Endothelial cell (in vitro differentiated cells): ENCODE data around the gene TSPAN2. TPM values are rescaled to one million over a fixed set of nuclear protein-coding genes. Genes with fewer than 3 reads are reported as not detected.

Source experiments
- DNase-seq: peaks from one replicate; pipeline ENCODE4 v3.0.0; 2021; ENCODE audit warnings: low spot score
- H3K27ac Mint-ChIP-seq: one replicate; pipeline ENCODE4 v1.8.0; 2021; ENCODE audit warnings: mixed read lengths, inconsistent platforms; ENCODE audit not compliant: unreplicated experiment
- H3K27me3 Mint-ChIP-seq: one replicate; pipeline ENCODE4 v1.8.0; 2021; ENCODE audit warnings: mild to moderate bottlenecking, moderate library complexity, mixed read lengths, inconsistent platforms; ENCODE audit not compliant: unreplicated experiment
- H3K36me3 Mint-ChIP-seq: one replicate; pipeline ENCODE4 v1.8.0; 2021; ENCODE audit warnings: mild to moderate bottlenecking, low read depth, mixed read lengths, inconsistent platforms; ENCODE audit not compliant: unreplicated experiment
- H3K4me1 Mint-ChIP-seq: one replicate; pipeline ENCODE4 v1.8.0; 2021; ENCODE audit warnings: mild to moderate bottlenecking, mixed read lengths, inconsistent platforms; ENCODE audit not compliant: unreplicated experiment
- H3K4me3 Mint-ChIP-seq: one replicate; pipeline ENCODE4 v1.8.0; 2021; ENCODE audit warnings: mild to moderate bottlenecking, mixed read lengths, inconsistent platforms; ENCODE audit not compliant: unreplicated experiment
- H3K9me3 Mint-ChIP-seq: one replicate; pipeline ENCODE4 v1.8.0; 2021; ENCODE audit warnings: mixed read lengths, inconsistent platforms; ENCODE audit not compliant: unreplicated experiment
- total RNA-seq: library from RNA; stranded (reverse); fragmentation: NEBNext Ultra II Directional; extraction: Animal tissue kit (Norgen Biotek cat#: 25700); gene quantifications from one replicate; pipeline ENCODE4 v1.2.1, GENCODE V29; 2021; ENCODE audit not compliant: unreplicated experiment
- TF ChIP-seq, protein P1 (sequence below): fragments of 200-600 bp; sonication (generic); IDR thresholded peaks from one replicate; pipeline ENCODE4 v1.5.0; 2021; ENCODE audit warnings: antibody characterized with exemption; ENCODE audit not compliant: unreplicated experiment

Gene TSPAN2
- total RNA-seq, 1 donor from 2014 or later = 57.9 TPM

DNA sequence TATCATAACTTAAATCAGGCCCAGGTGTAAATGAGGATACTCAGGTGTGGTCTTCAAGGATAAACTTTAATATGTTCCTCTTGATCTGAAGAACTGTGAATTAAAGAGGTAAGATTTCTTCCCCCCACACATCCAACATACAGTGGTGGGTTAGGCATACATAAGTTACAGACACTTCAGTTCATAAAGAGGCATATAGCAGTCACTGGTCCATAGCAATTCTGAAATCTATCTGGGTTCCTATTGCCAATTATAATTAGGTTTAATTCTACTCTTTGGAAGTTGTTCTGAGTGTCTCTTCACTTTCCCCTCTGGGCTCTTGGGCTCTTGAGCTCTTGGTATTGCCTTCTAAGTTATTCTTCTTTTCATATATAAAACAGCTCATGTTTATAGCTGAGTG, 32.5 kb upstream of the TSPAN2 start:
- H3K4me1 Mint-ChIP-seq = no peaks in the 10 kb centered on the region
- no peak overlapping the region for H3K27ac Mint-ChIP-seq
- H3K9me3 Mint-ChIP-seq = peaks cover 5% of the 10 kb centered on the region
- H3K27me3 Mint-ChIP-seq = no peaks in the 10 kb centered on the region
- no peak overlapping the region for H3K4me3 Mint-ChIP-seq
- no peak for DNase-seq
- TF ChIP-seq, protein P1, sequence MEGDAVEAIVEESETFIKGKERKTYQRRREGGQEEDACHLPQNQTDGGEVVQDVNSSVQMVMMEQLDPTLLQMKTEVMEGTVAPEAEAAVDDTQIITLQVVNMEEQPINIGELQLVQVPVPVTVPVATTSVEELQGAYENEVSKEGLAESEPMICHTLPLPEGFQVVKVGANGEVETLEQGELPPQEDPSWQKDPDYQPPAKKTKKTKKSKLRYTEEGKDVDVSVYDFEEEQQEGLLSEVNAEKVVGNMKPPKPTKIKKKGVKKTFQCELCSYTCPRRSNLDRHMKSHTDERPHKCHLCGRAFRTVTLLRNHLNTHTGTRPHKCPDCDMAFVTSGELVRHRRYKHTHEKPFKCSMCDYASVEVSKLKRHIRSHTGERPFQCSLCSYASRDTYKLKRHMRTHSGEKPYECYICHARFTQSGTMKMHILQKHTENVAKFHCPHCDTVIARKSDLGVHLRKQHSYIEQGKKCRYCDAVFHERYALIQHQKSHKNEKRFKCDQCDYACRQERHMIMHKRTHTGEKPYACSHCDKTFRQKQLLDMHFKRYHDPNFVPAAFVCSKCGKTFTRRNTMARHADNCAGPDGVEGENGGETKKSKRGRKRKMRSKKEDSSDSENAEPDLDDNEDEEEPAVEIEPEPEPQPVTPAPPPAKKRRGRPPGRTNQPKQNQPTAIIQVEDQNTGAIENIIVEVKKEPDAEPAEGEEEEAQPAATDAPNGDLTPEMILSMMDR = no peak
- peaks cover 2% of the 10 kb centered on the region for H3K36me3 Mint-ChIP-seq

DNA sequence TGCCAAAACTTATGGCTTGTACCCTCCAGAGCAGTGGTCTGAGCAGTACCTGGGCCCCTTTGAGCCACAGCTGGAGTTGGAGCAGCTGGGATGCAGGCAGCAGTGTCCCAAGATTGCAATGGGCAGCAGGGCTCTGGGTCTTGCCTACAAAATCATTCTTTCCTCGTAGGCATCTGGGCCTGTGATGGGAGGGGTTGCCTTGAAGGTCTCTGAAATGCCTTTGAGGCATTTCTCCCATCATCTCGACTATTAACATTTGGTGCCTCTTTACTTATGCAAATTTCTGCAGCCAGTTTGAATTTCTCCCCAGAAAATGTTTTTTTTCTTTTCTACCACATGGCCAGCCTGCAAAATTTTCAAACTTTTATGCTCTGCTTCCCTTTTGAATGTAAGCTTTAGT, 31.0 kb upstream of the TSPAN2 start:
- DNase-seq = no peak
- TF ChIP-seq, protein P1 = no peak
- H3K4me3 Mint-ChIP-seq = no peak overlapping the region
- no peak overlapping the region for H3K27ac Mint-ChIP-seq
- H3K36me3 Mint-ChIP-seq = peaks cover 2% of the 10 kb centered on the region
- no peaks in the 10 kb centered on the region for H3K4me1 Mint-ChIP-seq
- H3K9me3 Mint-ChIP-seq = peaks cover 5% of the 10 kb centered on the region
- no peaks in the 10 kb centered on the region for H3K27me3 Mint-ChIP-seq

DNA sequence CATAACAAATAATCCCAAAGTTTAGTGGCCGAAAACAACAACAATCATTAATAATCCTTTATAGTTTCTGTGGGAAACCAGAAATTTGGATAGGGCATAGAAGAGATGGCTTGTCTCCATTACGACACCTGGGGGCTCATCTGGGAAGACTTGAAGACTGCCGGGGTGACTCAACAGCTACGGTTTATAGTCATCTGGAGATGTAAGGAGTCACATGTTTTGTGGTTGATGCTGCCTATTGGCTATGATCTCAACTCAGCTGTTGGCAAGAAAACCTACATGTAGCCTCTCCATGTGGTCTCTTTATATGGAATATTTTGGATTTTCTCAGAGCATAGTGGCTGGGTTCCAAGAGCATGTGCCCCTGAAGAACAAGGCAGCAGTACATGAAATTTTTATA, 29.3 kb upstream of the TSPAN2 start:
- Mint-ChIP-seq H3K27ac (no peak overlapping the region), H3K9me3 (peaks cover 5% of the 10 kb centered on the region), H3K4me1 (no peaks in the 10 kb centered on the region), H3K4me3 (no peak overlapping the region), H3K36me3 (peaks cover 2% of the 10 kb centered on the region), H3K27me3 (no peaks in the 10 kb centered on the region)
- TF ChIP-seq, protein P1 = no peak
- DNase-seq = no peak

DNA sequence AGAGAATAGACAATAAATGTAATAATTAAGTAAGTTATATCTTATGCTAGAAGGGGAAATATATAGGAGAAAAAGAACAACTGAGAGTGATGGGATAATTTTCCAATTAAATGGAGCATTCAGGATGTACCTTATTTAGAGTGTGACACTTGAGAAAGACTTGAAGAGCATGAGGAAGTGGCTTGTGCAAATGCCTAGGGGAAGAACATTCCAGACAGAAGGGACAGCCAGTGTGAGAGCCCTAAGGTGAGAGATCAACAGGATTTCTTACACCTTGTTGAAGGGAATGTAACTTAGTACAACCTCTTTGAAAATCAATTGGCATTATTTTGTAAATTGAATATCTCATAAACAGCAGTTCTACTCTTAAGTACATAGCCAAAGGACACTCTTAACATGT, 28.8 kb upstream of the TSPAN2 start:
- H3K4me1 Mint-ChIP-seq = no peaks in the 10 kb centered on the region
- H3K27me3 Mint-ChIP-seq = no peaks in the 10 kb centered on the region
- no peak overlapping the region for H3K4me3 Mint-ChIP-seq
- peaks cover 2% of the 10 kb centered on the region for H3K36me3 Mint-ChIP-seq
- peaks cover 5% of the 10 kb centered on the region for H3K9me3 Mint-ChIP-seq
- H3K27ac Mint-ChIP-seq = no peak overlapping the region
- no peak for DNase-seq
- TF ChIP-seq, protein P1 = no peak

DNA sequence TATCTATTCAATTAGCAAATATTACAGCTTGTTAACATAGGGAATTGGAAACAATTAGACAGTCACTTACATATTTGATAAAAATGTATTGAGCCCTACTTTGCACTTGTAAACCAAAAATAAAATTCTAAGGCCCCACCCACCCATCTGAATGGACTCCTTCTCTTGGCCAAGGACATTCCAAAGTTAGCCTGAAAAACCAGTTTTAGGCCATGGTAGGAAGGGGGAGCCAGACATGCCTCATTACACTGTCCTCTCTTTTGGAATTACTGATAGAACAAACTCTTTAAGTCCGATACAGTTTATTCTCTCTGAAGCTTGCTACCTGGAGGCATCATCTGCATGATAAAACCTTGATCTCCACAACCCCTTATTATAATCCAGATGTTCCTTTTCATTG, 28.0 kb upstream of the TSPAN2 start:
- H3K4me1 Mint-ChIP-seq = no peaks in the 10 kb centered on the region
- no peak overlapping the region for H3K27ac Mint-ChIP-seq
- no peak overlapping the region for H3K4me3 Mint-ChIP-seq
- peaks cover 5% of the 10 kb centered on the region for H3K9me3 Mint-ChIP-seq
- TF ChIP-seq, protein P1 = no peak
- no peaks in the 10 kb centered on the region for H3K27me3 Mint-ChIP-seq
- no peak for DNase-seq
- H3K36me3 Mint-ChIP-seq = peaks cover 2% of the 10 kb centered on the region
